UCSD-AML1 (cell line): ENCODE results near the gene GSK3A.
A peak's percentile ranks its signal among the peaks of the same experiment; 100 is the strongest.

Experiments used
- DNase-seq: peaks from one replicate; lab custom pipeline; 2025; ENCODE audit not compliant: unreplicated experiment; lab: John Stamatoyannopoulos, UW

GSK3A gene

GRCh38 chr19:42228641-42229040 is 13.8 kb downstream of the GSK3A start:
- DNase-seq = no peak

- DNase-seq = no peak
These were observed 15.5 kb downstream of the GSK3A start for GRCh38 chr19:42226886-42227285.

- no peak for DNase-seq
These were observed 16.6 kb downstream of the GSK3A start for GRCh38 chr19:42225718-42226292.

- DNase-seq = no peak
These were observed 17.3 kb downstream of the GSK3A start for GRCh38 chr19:42224940-42225717.

- no peak for DNase-seq
These were observed 21.7 kb downstream of the GSK3A start for GRCh38 chr19:42220751-42221097.

GRCh38 chr19:42219812-42220750 is 22.3 kb downstream of the GSK3A start, which contains the start of gene ZNF526:
Gene ZNF526 (plus strand): TSS chr19:42220312. CDS start chr19:42224404, 4,092 bp downstream.
- peak; percentile 98 for DNase-seq

GRCh38 chr19:42217520-42218437 is 24.6 kb downstream of the GSK3A start, which contains the start of gene DEDD2:
Gene DEDD2 (minus strand): TSS chr19:42217677. CDS start chr19:42217007, 670 bp downstream.
- peak; percentile 99 for DNase-seq

GRCh38 chr19:42216653-42217519 is 25.5 kb downstream of the GSK3A start:
- peak; percentile 55 for DNase-seq

- DNase-seq = no peak
These were observed 27.5 kb downstream of the GSK3A start for GRCh38 chr19:42214810-42215485.

- no peak for DNase-seq
These were observed 29.5 kb downstream of the GSK3A start for GRCh38 chr19:42212886-42213285.

- DNase-seq = no peak
These were observed 33.8 kb downstream of the GSK3A start for GRCh38 chr19:42208612-42209011.

GRCh38 chr19:42207767-42208271 is 34.6 kb downstream of the GSK3A start:
- DNase-seq = no peak

- no peak for DNase-seq
These were observed 35.3 kb downstream of the GSK3A start for GRCh38 chr19:42206871-42207755.

- DNase-seq = no peak
These were observed 37.7 kb downstream of the GSK3A start for GRCh38 chr19:42204664-42205063.

GRCh38 chr19:42203700-42204099 is 38.7 kb downstream of the GSK3A start:
- no peak for DNase-seq

- no peak for DNase-seq
These were observed 40.0 kb downstream of the GSK3A start for GRCh38 chr19:42202290-42202880.
